Measurements from ENCODE around the gene ACSM6.
"Not testable (repeated sequence)": the region's sequence is repeated elsewhere in the genome, so short reads cannot be mapped to it uniquely, and the experiment has no call there.

Gene ACSM6

DNA sequence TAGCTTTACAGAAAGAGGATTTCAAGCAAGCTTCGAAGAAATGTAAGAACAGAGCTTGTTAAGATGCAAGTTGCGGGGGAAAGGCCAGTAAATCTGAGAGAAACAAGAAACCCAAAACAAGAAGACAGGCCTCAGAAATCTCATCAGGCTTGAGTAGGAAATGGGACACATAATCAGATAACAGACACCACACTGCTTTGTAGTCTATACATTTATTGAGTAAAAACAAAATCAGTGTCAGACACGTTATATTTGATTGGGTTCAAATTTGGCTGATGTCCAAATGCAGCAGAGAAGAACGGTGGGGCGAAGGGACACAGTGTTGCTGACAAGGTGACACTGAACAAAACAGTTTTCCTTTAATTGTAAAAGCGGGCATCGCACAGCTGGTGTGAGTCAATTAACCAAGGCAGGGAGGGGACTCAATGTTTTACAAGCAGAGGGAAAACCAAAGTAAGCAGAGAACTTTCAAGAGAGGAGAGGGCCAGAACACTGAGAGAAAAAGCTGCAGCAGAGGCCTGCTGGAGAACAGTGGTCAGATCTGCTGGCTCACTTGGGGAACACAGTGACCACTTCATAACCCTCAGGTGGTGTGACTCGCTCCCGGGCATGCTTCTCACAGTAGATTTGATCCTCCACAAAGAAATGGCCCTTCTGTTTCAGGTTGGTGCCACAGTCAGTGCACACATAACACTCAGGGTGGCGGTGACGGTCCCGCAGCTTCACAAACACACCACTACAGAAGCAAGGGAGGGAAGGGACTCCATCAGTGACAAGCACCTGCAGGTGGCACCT, 43.5 kb downstream of the ACSM6 start:
- H3K4me3 ChIP-seq (replicated peaks in 1 of 2; ENCODE audit: low read depth in 2 of 2, low read length in 2 of 2), result no peak overlapping the region
- DNase-seq (ENCODE audit: low read depth in 2 of 2), result no peak
- TF ChIP-seq, protein P1, sequence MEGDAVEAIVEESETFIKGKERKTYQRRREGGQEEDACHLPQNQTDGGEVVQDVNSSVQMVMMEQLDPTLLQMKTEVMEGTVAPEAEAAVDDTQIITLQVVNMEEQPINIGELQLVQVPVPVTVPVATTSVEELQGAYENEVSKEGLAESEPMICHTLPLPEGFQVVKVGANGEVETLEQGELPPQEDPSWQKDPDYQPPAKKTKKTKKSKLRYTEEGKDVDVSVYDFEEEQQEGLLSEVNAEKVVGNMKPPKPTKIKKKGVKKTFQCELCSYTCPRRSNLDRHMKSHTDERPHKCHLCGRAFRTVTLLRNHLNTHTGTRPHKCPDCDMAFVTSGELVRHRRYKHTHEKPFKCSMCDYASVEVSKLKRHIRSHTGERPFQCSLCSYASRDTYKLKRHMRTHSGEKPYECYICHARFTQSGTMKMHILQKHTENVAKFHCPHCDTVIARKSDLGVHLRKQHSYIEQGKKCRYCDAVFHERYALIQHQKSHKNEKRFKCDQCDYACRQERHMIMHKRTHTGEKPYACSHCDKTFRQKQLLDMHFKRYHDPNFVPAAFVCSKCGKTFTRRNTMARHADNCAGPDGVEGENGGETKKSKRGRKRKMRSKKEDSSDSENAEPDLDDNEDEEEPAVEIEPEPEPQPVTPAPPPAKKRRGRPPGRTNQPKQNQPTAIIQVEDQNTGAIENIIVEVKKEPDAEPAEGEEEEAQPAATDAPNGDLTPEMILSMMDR (IDR thresholded peaks at IDR 0.05; ENCODE audit: low read depth, low read length), result no peak

DNA sequence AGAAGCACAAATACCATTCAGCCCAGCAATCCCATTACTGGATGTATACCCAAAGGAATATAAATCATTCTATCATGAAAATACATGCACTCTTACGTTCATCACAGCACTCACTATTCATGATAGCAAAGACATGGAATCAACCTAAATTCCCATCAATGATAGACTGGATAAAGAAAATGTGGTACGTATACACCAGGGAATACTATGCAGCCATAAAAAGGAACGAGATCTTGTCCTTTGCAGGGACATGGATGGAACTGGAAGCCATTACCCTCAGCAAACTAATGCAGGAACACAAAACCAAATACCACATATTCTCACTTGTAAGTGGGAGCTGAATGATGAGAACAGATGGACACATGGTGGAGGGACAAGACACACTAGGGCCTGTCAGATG, 46.1 kb downstream of the ACSM6 start:
- not testable (repeated sequence) for H3K4me3 ChIP-seq (replicated peaks in 1 of 2; ENCODE audit: low read depth in 2 of 2, low read length in 2 of 2)

DNA sequence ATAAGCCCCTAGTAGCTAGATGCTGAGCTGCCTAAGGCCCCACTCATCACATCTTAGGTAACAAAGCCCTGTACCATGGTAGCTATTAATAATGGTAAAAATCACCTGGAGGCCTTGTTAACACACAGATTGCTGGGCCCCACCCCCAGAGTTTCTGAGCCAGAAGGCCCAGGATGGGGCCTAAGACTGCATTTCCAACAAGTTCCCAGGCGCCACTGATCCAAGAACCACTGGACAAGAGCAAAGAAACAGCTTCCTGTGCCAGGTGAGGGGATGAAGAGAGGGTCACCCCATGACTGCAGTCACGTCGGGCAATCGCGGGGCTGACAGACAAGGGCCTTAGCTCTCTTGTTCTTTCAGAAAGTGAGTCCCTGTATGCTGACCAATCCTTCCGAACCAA, 46.8 kb downstream of the ACSM6 start:
- no peak overlapping the region for H3K4me3 ChIP-seq (replicated peaks in 1 of 2; ENCODE audit: low read depth in 2 of 2, low read length in 2 of 2)
- no peak for DNase-seq (ENCODE audit: low read depth in 2 of 2)
- TF ChIP-seq, protein P1 (IDR thresholded peaks at IDR 0.05; ENCODE audit: low read depth, low read length), result no peak

More for the DNA sequence above, 46.1 kb downstream of the ACSM6 start:
- DNase-seq (ENCODE audit: low read depth in 2 of 2), result not testable (repeated sequence)

DNA sequence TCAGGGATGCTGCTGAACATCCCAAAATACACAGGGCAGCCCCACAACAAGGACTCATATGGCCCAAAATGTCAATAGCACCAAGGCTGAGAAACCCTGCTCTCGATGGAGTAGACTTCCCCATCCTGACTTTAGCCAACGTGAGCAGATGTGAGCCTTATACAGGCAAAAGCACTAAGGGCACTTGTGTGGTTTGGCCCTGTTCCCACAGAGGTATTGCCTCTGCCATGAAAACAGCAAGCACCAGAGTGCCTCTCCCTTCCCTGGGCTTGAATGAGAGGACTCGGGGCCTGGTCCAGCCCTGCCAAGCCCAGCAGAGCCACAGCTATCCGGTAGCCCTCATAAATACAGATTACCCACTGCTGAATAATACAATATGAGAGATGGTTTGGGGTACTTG, 47.5 kb downstream of the ACSM6 start:
- no peak for DNase-seq (ENCODE audit: low read depth in 2 of 2)
- TF ChIP-seq, protein P1 (IDR thresholded peaks at IDR 0.05; ENCODE audit: low read depth, low read length), result no peak
- no peak overlapping the region for H3K4me3 ChIP-seq (replicated peaks in 1 of 2; ENCODE audit: low read depth in 2 of 2, low read length in 2 of 2)

DNA sequence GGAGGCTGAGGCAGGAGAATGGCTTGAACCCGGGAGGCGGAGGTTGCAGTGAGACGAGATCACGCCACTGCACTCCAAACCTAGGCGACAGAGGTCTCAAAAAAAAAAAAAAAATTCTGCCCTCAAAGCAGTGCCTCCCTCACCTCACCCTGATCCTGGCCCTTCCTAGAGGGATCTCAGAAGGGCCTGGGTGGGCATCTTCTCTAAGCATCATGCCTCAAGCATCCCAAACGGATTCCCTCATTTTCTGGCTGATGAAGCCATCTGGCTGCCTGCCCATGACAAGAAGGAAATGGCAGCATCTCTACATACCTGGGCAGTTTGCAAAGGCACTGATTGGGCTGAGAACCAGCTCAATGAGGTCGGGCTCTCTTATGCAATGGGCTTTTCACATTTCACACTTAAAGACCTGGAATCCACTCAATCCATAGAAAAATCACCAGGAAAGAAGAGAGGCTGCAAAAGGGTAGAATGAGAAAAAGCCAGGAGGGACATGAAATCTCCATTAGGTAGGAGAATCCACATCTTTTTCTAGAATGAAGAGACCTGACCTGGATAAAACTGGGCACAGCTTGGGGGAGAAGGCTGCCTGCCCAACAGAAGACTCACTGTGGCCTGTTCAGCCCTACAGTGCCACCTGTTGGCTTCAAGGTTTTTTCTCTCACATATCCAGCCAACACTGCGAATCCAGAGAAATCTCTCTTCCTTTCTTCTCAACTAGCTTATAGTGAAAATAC, 48.7 kb downstream of the ACSM6 start:
- TF ChIP-seq, protein P1 (IDR thresholded peaks at IDR 0.05; ENCODE audit: low read depth, low read length), result peak; percentile 73
- no peak overlapping the region for H3K4me3 ChIP-seq (replicated peaks in 1 of 2; ENCODE audit: low read depth in 2 of 2, low read length in 2 of 2)
- peak; percentile 72 to 74 for DNase-seq (ENCODE audit: low read depth in 2 of 2)

DNA sequence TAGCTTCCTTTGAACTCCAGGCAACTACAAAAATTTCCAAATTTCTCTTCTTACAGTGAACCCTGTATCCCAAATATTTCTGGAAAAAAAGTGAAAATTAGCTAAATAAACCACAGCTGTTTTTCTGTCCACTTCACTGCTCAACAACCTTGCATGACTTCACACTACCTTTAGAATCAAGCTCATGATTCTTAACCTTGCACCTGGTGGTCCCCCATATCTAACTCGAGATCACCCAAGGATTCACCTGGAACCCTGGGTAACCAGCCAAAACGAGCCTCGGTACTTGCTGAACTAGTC, 49.2 kb downstream of the ACSM6 start:
- no peak overlapping the region for H3K4me3 ChIP-seq (replicated peaks in 1 of 2; ENCODE audit: low read depth in 2 of 2, low read length in 2 of 2)
- no peak for DNase-seq (ENCODE audit: low read depth in 2 of 2)
- TF ChIP-seq, protein P1 (IDR thresholded peaks at IDR 0.05; ENCODE audit: low read depth, low read length), result no peak

DNA sequence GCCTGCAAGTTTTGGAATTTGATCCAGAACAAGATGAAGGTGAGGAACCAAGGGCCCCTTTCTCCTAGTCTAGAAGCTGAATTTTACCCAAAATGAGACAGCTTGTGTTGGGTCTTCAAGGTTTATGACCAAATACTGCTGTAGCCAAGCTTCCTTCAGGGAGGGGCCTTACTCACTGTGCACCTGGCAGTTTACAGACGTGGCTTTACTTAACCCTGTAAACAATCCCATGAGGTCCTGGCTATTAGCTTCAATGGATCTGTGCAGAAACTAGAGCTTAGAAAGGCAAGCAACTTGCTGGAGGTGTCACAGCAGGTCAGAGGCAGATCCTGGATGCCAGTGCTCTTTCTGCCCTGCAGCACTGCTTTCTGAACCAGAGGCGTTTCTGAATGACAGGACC, 50.1 kb downstream of the ACSM6 start:
- DNase-seq (ENCODE audit: low read depth in 2 of 2), result no peak
- no peak overlapping the region for H3K4me3 ChIP-seq (replicated peaks in 1 of 2; ENCODE audit: low read depth in 2 of 2, low read length in 2 of 2)
- TF ChIP-seq, protein P1 (IDR thresholded peaks at IDR 0.05; ENCODE audit: low read depth, low read length), result no peak
